HG02884 (cell line): Measurements from ENCODE around the gene CSF2RB.

Experiments used
- ATAC-seq: cut with Tn5 transposase; IDR thresholded peaks from one replicate; pipeline ENCODE4 v1.9.1; 2021; ENCODE audit warnings: mild to moderate bottlenecking, moderate library complexity; ENCODE audit not compliant: unreplicated experiment

CSF2RB gene

DNA sequence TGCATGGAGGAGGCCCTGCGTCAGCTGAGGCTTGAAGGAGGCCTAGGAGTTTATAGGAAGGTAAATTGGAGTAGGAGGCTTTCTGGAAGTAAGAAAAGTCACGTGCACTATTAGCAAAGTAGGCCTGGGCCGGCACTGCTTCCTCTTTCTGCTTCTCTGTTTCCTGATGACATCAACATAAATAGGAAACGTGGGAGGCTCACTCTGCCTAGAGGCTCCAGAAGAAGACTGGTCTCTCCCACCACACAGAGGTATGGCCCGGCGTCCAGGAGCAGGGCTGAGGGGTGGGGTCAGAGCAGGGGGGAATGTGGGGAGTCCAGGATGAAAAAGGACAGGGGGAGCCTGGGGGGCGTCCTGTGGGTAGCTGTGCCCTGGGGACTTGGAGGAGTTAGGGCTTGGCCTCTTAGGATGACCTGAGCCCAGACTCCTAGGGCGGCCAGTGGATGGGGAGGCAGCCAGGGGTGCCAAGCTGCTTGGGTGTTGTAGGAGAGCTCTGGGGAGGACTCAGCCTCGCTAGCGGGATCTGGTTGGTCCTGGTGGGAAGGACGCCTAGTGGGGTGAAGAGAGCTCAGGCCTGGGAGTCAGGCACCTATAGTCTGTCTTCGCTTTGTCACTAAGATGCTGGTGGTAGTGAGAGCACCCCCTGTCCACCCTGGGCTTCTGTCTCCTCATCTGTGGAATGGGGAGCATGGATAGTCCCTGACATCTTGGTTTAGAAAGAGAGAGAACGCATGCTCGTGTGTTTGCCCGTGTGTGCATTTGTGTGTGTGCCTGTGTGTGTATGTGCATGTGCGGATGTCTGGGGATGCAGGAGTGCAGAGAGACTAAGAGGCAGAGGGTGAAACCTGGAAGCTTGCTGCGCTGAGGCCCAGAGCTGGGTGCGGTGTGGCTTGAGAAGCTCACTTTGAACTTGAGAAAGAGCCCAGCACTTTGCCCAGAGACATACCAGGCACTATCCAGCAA is at the start of gene CSF2RB:
CSF2RB (plus strand) TSS at position 202 of the 963 bp plus-strand sequence. CDS start 8,580 bp downstream, outside the sequence.
- no peak for ATAC-seq

DNA sequence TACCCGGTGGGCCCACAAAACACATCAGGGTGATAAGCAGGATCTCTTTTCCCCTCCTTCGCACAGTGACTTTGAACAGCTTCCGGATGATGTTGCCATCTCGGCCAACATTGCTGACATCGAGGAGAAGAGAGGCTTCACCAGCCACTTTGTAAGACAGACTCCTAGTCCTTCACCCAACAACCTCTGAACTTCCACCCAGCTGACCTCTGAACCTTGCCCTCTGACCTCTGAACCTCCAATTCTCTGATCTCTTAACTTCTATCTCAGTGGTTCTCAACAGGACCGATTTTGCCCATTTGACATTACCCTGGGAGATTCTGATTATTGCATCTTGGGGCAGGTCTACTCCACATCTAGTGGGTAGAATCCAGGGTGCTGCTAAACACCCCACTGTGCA is 49.4 kb upstream of the CSF2RB start:
- ATAC-seq, result no peak

DNA sequence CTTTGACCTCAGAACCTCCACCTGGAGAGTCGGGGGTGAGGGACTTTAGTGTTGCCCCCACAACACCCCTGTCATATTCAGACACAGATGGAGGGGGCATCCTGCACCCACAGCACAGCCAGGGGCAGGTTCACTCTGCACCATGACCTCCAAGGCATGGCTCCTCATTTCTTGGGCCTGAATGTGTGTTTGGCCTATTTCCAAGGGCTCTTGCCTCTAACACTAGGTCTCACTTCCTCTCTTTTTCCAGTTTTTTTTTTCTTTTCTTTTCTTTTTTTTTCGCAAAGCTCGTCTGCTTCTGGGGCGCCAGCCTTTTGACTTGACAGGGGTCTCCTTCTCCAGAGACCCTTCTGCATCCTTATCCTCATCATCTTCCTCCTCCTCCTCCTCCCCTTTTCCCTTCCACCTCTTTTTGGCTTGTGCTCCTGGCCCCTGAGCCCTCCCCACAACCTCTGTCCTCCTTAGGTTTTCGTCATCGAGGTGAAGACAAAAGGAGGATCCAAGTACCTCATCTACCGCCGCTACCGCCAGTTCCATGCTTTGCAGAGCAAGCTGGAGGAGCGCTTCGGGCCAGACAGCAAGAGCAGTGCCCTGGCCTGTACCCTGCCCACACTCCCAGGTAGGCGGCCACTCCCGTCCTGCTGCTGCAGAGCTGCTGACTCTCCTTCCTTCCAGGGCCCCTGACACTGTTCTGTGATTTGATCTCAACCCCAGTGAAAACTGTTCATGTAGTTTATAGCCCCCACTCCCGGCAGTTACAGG is 48.8 kb upstream of the CSF2RB start:
- ATAC-seq, result no peak

DNA sequence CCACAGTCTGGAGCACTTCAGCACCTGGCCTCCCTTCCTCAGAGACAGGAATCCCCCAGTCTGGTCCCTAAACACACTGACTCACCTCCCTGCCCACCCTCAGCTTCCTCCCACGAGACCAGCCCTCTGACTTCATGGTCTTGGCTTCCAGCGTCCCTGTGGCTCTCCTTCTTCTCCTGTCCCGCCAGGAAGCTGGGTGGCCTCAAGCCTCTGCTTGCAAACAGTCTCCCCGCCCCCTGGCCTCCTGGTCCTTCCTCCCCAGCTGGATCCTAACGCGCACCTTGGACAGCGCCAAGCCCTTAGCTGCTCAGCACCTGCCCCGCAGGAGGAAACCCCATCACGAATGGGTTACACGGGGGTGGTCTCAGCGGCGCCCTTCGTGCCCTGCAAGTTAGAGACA is 48.1 kb upstream of the CSF2RB start:
- no peak for ATAC-seq

DNA sequence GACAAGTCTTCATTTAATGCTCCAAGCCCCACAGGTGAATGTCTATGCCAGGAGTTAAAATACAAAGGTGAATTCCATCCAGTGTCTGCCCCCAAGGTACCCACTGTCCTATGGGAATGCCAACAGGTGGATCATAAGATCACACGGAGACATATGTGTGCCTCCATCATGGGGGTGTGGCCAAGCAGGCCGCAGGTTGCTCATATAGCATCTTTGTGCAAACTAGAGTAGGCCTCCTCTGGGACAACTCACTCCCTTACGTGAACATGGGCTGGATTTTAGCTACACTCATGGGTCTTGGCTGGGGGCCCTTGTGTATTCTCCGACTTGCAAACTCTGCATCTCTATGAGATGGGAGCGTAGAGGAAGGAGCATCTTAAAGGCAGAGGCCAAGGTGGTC is 45.7 kb upstream of the CSF2RB start:
- ATAC-seq, result no peak

DNA sequence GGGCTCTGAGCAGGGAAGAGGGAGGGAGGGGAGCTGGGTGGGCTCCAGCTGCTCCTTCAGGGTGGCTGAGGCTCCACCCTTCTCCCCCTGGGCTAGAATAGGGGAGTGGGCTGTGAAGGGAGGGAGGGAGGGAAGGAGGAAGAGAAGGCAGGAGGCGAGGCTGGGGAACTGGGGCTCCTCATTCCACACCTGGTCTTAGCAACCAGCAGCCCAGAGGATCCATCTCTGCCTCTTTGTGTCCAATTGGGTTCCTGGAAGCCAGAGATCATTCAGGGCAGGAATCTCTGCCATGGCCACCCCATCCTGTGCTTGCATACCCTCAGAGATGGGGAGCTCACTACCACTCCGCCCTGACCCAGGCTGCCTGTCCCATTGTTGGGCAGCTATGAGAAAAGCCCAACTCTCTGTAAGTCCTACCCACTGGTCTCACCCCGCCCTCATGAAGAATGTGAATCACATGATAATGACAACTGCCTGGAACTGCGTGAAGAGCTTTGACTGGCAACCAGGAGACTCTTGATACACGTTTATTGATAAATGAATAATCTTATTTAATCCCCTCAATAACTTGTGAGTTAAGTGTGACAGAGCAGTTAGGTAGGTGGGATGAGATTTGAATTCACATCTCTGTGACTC is 44.8 kb upstream of the CSF2RB start:
- no peak for ATAC-seq

DNA sequence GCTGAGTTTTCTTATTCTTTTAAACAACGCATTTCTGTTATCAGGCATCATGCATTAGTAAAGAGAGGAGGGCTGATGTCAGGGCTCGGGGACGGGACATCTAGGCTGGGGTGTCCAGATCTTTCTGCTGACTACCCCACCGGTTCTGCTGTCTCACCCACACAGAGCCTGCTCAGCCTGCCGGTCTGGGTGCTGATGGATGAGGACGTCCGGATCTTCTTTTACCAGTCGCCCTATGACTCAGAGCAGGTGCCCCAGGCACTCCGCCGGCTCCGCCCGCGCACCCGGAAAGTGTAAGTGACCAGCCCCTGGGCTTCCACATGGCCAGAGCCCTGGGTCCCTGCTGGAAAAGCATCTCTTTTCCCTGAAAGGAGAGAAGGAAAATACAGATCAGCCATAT is 43.2 kb upstream of the CSF2RB start:
- no peak for ATAC-seq

DNA sequence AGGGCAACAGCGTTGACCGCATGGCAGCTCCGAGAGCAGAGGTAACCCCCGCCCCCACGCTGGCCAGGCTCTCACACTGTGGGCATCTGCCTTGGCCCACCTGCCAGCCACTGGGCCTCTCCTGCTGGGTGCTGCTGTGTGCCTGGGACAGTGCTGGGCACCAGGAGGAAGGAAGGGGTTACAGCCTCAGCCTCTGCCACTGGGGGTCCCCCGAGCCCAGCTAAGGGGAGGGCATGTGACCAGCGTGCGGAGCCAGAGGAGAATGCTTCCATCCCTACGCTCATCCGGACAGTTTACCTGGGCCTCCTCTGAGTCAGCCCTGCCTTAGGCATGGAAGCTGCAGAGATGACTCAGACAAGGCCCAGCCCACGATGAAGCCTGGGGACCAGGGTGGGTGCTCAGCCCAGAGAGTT is 41.8 kb upstream of the CSF2RB start:
- no peak for ATAC-seq

DNA sequence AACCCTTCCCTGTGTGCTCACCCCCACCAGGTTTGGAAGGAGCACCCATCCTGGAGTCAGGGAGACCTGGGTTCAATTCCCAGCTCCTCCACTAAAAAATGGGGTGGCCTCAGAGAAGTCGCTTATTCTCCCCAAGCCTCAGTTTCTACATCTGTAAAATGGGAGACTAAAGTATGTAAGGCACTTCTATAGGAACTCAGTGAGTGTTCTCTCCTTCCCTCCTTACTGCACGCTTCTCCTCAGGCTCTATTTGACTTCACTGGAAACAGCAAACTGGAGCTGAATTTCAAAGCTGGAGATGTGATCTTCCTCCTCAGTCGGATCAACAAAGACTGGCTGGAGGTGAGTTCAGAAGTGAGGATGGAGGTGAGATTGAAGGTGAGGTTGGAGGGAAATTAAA is 41.3 kb upstream of the CSF2RB start:
- ATAC-seq, result no peak

DNA sequence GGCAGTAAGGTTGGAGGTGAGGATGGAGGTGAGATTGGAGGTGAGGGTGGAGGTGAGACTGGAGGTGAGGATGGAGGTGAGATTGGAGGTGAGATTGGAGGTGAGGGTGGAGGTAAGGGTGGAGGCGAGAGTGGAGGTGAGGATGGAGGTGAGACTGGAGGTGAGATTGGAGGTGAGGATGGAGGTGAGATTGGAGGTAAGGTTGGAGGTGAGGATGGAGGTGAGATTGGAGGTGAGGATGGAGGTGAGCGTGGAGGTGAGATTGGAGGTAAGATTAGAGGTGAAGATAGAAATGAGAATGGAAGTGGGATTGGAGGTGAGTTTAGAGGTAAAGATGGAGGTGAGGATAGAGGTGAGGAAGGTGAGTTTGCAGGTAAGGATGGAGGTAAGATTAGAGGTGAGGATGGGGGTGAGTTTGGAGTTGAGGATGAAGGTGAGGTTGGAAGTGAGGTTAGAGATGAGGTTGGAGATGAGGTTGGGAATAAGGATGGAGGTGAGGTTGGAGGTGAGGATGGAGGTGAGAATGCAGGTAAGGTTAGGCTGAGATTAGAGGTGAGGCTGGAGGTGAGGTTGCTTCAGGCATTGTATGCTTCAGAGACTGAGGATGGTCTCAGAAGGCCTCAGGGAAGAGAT is 40.4 kb upstream of the CSF2RB start:
- no peak for ATAC-seq

DNA sequence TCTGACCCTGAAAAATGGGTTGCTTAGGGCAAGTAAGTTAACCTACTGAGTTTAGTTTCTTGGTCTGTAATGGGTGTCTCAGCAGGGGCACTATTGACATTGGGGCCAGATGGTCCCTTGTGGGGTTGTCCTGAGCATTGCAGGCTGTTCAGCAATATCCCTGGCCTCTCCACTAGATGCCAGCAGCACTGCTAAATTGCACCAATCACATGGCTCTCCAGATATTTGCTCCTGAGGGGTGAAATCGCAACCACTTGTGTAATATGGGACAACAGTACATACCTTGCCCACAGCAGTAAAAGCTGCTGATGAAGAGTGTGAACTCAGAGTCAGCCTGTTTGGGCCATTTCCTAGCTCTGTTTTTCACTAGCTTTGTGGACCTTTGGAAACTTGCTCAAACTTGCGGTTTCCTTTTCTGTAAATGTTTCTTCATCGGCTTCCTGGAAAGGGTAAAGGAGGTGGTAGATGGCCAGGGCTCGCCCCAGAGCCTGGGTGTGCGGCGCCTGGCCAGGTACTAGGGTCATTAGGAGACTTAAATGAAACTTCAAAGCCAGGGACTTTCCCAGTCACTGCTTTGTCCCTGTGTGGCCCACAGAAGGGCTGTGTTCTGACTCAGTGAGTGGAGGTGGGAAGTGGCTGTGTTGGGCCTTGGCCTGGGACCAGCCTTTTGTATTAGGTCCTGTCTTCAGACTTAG is 39.7 kb upstream of the CSF2RB start:
- ATAC-seq, result no peak

DNA sequence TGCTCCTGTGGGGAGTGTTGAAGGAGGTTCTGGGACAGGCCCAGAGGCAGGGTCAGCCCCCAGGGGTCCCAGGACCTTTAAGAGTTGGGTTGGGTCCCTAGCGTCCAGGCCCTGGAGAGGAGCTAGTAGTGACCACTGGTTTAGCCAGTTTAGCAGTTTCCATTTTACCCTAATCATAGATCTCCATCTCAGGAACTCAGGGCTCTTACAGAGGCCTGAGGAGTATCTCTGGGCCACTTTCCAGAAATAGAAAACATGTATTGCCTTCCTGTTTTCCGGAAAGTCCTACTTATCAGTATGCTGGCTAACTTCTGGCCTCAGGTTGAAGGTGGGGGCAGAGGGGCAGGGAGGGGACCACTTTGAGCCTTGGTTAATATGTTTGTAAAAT is 39.1 kb upstream of the CSF2RB start:
- ATAC-seq, result no peak

DNA sequence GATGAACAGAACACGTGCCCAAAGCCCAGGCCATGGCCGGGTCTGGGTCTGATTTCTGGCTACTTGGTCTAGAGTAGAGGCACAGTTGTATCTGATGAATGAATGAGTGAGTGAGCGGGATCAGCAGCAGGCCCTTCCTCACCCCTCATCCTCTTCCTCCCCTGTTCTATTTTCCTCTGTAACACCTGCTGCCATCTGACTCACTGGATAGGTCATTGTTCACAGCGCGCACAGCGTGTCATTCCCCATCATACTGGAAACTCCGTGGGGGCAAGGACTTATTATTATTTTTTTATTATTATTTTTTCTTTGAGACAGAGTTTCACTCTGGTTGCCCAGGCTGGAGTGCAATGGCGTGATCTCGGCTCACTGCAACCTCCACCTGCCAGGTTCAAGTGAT is 38.7 kb upstream of the CSF2RB start:
- no peak for ATAC-seq

DNA sequence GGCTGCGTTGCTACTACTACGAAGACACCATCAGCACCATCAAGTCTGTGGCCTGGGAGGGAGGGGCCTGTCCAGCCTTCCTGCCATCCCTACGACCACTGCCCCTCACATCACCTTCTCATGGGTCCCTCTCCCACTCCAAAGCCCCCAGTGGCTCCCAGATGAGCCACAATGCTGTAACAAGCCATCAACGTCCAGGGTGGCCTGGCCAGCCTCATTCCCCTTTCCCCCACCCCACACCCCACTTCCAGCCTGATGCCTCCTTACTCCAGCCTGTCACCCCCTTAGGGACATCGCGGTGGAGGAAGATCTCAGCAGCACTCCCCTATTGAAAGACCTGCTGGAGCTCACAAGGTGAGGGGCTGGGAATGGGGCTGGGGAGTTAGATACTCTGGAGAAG is 37.7 kb upstream of the CSF2RB start:
- ATAC-seq, result no peak

DNA sequence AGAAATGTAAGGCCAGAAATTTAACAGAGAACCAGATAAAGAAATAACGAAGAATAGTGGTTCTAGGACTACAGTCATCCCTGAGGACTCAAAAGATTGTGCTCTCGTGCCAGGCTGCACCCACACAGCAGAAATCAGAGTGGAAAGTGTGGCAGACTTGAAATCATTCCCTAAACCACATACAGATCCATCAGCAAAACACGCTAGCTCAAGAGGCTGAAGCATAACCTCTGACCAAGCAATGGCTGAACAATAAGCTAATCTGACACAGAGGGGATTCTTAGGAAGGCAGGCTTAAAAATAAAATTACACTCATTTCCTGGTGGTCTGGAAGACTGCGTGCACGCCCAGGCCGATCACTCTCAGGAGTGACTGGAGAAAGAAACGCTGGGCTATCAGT is 33.7 kb upstream of the CSF2RB start:
- ATAC-seq, result no peak

DNA sequence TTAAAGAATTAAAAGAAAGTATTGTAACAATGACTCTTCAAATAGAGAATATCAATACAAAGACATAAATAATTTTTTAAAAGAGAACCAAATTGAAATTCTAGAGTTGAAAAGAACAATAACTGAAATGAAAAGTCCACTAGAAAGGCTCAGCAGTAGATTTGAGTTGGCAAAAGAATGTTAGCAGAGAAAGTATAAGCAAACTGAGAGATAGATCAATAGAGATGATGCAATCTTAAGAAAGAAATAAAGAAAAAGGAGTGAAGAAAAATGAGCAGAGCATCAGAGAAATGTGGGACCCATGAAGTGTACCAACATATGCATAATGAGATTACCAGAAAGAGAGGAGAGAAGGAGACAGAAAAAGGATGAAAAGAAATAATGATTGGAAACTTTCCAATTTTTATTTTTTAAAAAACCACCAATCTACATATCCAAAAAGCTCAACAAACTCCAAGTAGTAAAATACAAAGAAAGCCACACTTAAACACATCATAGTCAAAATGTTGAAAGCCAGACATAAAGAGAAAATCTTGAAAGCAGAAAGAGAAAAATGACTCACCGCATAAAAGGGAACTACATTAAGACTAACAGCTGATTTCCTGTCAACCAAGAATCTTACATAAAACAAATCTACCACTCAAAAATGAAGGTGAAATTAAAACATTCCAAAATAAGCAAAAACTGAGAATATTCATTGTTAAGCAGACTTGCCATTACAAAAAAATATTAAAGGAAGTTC is 31.8 kb upstream of the CSF2RB start:
- ATAC-seq, result no peak

DNA sequence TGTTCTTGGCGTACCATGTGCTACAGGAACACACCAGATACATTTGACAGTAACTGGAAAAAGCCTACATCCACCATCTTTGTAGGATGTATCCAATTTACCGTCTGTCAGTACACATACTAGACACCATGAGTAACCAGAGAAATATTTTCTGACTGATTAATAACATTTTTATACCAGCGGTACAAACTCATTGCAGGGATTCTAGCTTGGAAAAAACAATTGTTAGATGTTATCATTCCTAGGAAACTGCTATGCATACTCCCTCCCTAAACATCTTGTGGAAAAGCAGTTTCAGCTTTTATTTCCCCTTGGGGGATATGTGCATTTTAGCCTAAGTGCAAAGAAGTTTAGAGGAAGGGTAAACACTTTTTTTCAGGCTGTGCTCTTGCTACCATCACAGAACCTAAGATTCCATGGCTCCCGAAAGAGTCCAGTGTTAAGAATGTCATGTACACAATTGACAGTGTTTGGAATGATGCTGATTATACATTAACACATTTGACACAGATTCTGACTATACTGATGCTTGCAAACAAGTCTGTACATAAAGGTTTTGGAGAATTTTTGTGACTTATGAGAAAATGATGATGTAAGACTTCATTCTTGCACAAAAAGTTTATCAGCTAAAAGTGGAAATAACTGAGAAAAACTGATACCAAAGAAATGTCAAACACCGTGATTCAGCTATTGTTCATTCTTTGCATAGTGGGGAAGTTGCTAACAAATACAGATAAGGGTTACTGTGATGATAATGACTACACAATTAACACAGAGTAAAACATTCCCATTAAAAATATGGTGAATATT is 28.9 kb upstream of the CSF2RB start:
- ATAC-seq, result no peak

DNA sequence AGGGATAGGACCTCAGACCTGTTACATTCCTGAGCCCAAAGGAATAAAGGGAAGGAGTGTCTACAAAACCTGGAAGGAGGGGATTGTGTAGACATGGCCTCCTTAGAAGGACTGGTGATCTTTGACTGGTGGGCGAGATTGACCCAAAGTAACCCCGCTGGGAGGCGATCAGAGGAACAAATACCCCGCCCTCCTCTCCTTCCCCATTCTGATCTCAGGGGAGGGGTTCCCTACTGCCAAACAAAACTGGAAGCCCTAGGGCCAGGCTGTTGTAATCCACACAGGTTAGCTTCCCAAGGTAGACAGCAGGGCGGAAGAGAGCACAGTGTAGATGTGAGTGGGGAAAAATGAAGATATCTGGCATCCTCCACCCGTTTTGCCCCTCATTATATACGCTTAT is 28.0 kb upstream of the CSF2RB start:
- no peak for ATAC-seq

DNA sequence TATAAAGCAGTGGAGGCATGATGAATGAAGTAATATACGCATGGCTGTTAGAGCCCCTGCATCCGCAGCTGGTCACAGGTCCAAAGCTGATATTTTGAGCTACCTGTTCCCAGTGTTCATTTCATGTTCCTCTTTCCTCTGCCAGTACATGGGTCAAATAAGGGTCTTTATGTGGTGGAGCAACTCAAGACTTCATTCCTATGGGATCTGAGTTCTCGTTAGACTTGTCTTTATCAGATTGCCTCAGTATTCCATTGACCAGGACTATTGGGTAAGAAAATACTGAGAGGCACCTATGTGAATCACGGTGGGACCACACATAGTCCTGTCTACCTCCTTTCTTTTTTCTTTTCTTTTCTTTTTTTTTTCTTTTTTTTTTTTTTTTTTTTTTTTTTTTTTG is 27.4 kb upstream of the CSF2RB start:
- no peak for ATAC-seq
